ENCODE data around the gene PRSS23. TPM values are rescaled to one million over a fixed set of nuclear protein-coding genes. Genes with fewer than 3 reads are reported as not detected.
A peak's percentile ranks its signal among the peaks of the same experiment; 100 is the strongest.
"Not testable (repeated sequence)": the region's sequence is repeated elsewhere in the genome, so short reads cannot be mapped to it uniquely, and the experiment has no call there.

The PRSS23 gene
- total RNA-seq (2014; rRNA removed) = 141 and 157 TPM in 2 replicates
- polyA plus RNA-seq (2012) = 288 TPM

- peak; percentile 63 for DNase-seq (ENCODE audit: low read depth)
These were observed at the start of gene PRSS23 for GRCh38 chr11:86800076-86800959. Gene PRSS23 (plus strand): TSS chr11:86800542. CDS start chr11:86807644, 7,102 bp downstream.

GRCh38 chr11:86753459-86753858 is 46.9 kb upstream of the PRSS23 start:
- DNase-seq (ENCODE audit: low read depth) = no peak

GRCh38 chr11:86755146-86755545 is 45.2 kb upstream of the PRSS23 start:
- no peak for DNase-seq (ENCODE audit: low read depth)

- no peak for DNase-seq (ENCODE audit: low read depth)
These were observed 42.2 kb upstream of the PRSS23 start for GRCh38 chr11:86758171-86758570.

GRCh38 chr11:86760577-86760976 is 39.8 kb upstream of the PRSS23 start:
- no peak for DNase-seq (ENCODE audit: low read depth)

GRCh38 chr11:86761978-86762377 is 38.4 kb upstream of the PRSS23 start:
- peak; percentile 55 for DNase-seq (ENCODE audit: low read depth)

- DNase-seq (ENCODE audit: low read depth) = no peak
These were observed 35.1 kb upstream of the PRSS23 start for GRCh38 chr11:86765203-86765602.

- DNase-seq (ENCODE audit: low read depth) = no peak
These were observed 34.5 kb upstream of the PRSS23 start for GRCh38 chr11:86765878-86766277.

GRCh38 chr11:86769219-86769618 is 31.1 kb upstream of the PRSS23 start:
- peak; percentile 26 for DNase-seq (ENCODE audit: low read depth)

- not testable (repeated sequence) for DNase-seq (ENCODE audit: low read depth)
These were observed 29.8 kb upstream of the PRSS23 start for GRCh38 chr11:86770473-86771027.

GRCh38 chr11:86772999-86773398 is 27.3 kb upstream of the PRSS23 start:
- no peak for DNase-seq (ENCODE audit: low read depth)

GRCh38 chr11:86773513-86774252 is 26.7 kb upstream of the PRSS23 start:
- DNase-seq (ENCODE audit: low read depth) = no peak

- no peak for DNase-seq (ENCODE audit: low read depth)
These were observed 25.9 kb upstream of the PRSS23 start for GRCh38 chr11:86774417-86774816.

GRCh38 chr11:86775361-86775760 is 25.0 kb upstream of the PRSS23 start:
- DNase-seq (ENCODE audit: low read depth) = no peak

GRCh38 chr11:86781546-86781945 is 18.8 kb upstream of the PRSS23 start:
- no peak for DNase-seq (ENCODE audit: low read depth)

- DNase-seq (ENCODE audit: low read depth) = no peak
These were observed 17.6 kb upstream of the PRSS23 start for GRCh38 chr11:86782742-86783141.

GRCh38 chr11:86783661-86784060 is 16.7 kb upstream of the PRSS23 start:
- DNase-seq (ENCODE audit: low read depth) = no peak

GRCh38 chr11:86784241-86784681 is 16.1 kb upstream of the PRSS23 start:
- DNase-seq (ENCODE audit: low read depth) = no peak

GRCh38 chr11:86785576-86785975 is 14.8 kb upstream of the PRSS23 start:
- no peak for DNase-seq (ENCODE audit: low read depth)

- DNase-seq (ENCODE audit: low read depth) = no peak
These were observed 13.3 kb upstream of the PRSS23 start for GRCh38 chr11:86787018-86787536.

- DNase-seq (ENCODE audit: low read depth) = no peak
These were observed 12.7 kb upstream of the PRSS23 start for GRCh38 chr11:86787656-86788055.

GRCh38 chr11:86790195-86790725 is 10.1 kb upstream of the PRSS23 start:
- DNase-seq (ENCODE audit: low read depth) = no peak
